Prostate gland (tissue), 2 donors: Measurements from ENCODE around the gene TET3.

Experiments
- CTCF ChIP-seq, 4 experiments: fragments of 200-600 bp in 2 of 4; fragments of 450-650 bp in 2 of 4; sonication (generic) in 2 of 4; IDR thresholded peaks; 1 replicate in 3 of 4; 2 replicates in 1 of 4; pipeline ENCODE4 v1.5.1; 2016 to 2019; ENCODE audit warnings: antibody characterized with exemption in 4 of 4, mild to moderate bottlenecking in 2 of 4, moderate library complexity in 2 of 4
- POLR2A ChIP-seq: fragments of 450-650 bp; IDR thresholded peaks from one replicate; pipeline ENCODE4 v1.6.1; 2016; ENCODE audit warnings: antibody characterized with exemption, mild to moderate bottlenecking
- POLR2AphosphoS5 ChIP-seq: sonication (generic); formaldehyde crosslinking; IDR thresholded peaks from one replicate; pipeline ENCODE4 v1.6.1; 2017; ENCODE audit warnings: antibody characterized with exemption

GRCh38 chr2:73998451-73998850 is 13.7 kb downstream of the TET3 start:
- TF ChIP-seq CTCF (IDR thresholded peaks at IDR 0.05) (no peak), POLR2A (no peak), POLR2AphosphoS5 (no peak)
